Measurements from ENCODE around the gene FAM131C.

Gene FAM131C

DNA sequence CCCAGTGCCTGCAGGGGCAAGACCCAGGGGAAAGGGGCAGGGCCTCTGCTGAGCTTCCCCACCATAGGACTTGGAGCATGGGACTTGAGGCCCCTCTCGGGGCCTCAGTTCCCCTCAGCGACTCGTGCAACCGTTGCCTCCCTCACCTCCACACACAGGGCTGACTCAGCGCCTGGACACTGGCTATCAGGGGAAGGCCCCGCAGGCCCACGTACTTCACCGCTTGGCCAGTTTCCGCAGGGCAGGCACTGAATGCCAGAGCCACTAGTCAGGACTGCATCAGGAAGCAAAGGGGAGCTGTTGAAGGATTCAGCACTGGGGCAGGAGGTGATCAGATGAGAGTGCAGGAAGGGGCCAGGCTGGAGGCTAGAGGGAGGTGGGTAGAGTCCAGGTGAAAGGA is 15.5 kb upstream of the FAM131C start:
- TF ChIP-seq POLR2AphosphoS5 (IDR thresholded peaks at IDR 0.05; ENCODE audit: low read depth, low read length) (no peak), FOXP2 (optimal IDR thresholded peaks at IDR 0.05; ENCODE audit: borderline replicate concordance, extremely low read depth, extremely low read length, insufficient read depth) (no peak)
- TF ChIP-seq, protein P1, sequence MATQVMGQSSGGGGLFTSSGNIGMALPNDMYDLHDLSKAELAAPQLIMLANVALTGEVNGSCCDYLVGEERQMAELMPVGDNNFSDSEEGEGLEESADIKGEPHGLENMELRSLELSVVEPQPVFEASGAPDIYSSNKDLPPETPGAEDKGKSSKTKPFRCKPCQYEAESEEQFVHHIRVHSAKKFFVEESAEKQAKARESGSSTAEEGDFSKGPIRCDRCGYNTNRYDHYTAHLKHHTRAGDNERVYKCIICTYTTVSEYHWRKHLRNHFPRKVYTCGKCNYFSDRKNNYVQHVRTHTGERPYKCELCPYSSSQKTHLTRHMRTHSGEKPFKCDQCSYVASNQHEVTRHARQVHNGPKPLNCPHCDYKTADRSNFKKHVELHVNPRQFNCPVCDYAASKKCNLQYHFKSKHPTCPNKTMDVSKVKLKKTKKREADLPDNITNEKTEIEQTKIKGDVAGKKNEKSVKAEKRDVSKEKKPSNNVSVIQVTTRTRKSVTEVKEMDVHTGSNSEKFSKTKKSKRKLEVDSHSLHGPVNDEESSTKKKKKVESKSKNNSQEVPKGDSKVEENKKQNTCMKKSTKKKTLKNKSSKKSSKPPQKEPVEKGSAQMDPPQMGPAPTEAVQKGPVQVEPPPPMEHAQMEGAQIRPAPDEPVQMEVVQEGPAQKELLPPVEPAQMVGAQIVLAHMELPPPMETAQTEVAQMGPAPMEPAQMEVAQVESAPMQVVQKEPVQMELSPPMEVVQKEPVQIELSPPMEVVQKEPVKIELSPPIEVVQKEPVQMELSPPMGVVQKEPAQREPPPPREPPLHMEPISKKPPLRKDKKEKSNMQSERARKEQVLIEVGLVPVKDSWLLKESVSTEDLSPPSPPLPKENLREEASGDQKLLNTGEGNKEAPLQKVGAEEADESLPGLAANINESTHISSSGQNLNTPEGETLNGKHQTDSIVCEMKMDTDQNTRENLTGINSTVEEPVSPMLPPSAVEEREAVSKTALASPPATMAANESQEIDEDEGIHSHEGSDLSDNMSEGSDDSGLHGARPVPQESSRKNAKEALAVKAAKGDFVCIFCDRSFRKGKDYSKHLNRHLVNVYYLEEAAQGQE (IDR thresholded peaks at IDR 0.05; ENCODE audit: insufficient read depth in 1 of 2, low read depth in 2 of 2, low read length in 2 of 2) = no peak

DNA sequence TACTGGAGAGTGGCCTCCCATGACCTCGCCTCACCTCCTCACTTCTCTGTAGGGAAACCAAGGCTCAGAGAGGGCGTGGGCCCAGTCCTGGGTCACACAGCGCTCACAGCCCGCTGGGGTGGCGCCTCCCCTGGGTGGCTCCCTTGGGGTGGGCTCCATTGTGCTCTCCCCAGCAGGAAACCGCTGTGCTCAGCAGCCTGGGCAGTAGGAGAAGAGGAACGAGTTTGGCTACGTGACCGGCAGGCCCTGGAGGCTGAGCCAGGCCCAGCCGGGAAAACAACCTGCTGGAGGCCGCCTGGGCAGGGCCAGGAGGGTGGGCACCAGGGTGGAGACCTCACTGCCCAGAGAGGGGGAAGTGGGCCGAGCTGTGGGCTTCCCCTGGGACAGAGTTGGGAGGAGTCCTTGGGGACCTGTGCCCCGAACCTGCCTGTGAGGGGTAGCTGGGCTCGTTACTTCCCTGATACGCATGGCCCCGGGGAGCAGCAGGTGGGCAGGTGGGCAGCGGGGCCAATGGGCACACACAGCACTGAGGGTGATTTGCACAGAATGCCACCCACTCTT is 15.0 kb upstream of the FAM131C start:
- TF ChIP-seq SIN3A (IDR thresholded peaks at IDR 0.05; ENCODE audit: borderline replicate concordance, insufficient read depth, low read length) = no peak
- TF ChIP-seq, protein P1 (IDR thresholded peaks at IDR 0.05; ENCODE audit: insufficient read depth in 1 of 2, low read depth in 2 of 2, low read length in 2 of 2) = no peak
- no peak for TF ChIP-seq TAF1 (IDR thresholded peaks at IDR 0.05; ENCODE audit: borderline replicate concordance, insufficient read depth, low read length)
- TF ChIP-seq FOXP2 (optimal IDR thresholded peaks at IDR 0.05; ENCODE audit: borderline replicate concordance, extremely low read depth, extremely low read length, insufficient read depth) = no peak
- TF ChIP-seq POLR2AphosphoS5 (IDR thresholded peaks at IDR 0.05; ENCODE audit: low read depth, low read length) = no peak

DNA sequence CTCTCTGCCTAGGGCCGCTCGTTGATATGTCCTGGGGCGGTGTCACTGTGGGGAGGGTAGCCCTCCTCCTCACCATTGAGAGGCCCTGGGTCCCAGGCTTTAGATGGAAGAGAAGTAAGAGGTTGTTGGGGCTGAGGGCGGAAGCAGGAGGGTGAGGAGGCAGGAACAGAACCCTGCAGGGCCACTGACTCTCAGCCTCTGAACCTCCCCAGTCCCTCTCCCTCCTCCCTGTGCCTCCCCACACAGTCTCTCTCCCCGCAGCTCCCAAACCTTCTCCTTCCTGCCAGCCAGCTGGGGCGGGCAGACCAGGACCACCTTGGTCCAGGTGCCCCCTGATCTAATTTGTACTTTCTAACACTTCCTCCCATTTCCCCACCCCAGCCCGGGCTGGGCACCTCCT is 14.3 kb upstream of the FAM131C start:
- TF ChIP-seq, protein P1 (IDR thresholded peaks at IDR 0.05; ENCODE audit: insufficient read depth in 1 of 2, low read depth in 2 of 2, low read length in 2 of 2) = no peak
- TF ChIP-seq POLR2AphosphoS5 (IDR thresholded peaks at IDR 0.05; ENCODE audit: low read depth, low read length) = no peak
- TF ChIP-seq SIN3A (IDR thresholded peaks at IDR 0.05; ENCODE audit: borderline replicate concordance, insufficient read depth, low read length) = no peak
- no peak for TF ChIP-seq TAF1 (IDR thresholded peaks at IDR 0.05; ENCODE audit: borderline replicate concordance, insufficient read depth, low read length)
- TF ChIP-seq FOXP2 (optimal IDR thresholded peaks at IDR 0.05; ENCODE audit: borderline replicate concordance, extremely low read depth, extremely low read length, insufficient read depth) = no peak

DNA sequence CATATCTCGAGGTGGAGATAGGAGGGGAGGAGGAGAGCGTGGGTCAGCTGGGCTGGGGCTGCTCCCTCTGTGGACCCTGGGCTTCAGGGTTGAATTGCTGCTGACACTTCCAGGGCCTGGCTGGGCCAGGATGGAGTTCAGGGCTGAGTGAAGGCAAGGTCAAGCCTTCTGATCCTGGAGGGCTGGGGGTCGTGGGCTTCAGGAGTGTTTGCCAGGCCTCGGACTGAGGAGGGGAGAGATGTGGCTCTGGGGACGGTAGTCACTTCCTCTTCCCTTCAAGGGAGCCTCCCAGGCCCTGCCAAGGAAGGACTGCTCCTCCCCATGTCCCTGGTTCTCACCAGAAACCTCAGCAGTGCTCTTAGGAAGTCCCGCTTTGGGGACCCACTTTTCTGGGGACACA is 12.1 kb upstream of the FAM131C start:
- TF ChIP-seq, protein P1 (IDR thresholded peaks at IDR 0.05; ENCODE audit: insufficient read depth in 1 of 2, low read depth in 2 of 2, low read length in 2 of 2) = no peak
- TF ChIP-seq TAF1 (IDR thresholded peaks at IDR 0.05; ENCODE audit: borderline replicate concordance, insufficient read depth, low read length) = no peak
- no peak for TF ChIP-seq POLR2AphosphoS5 (IDR thresholded peaks at IDR 0.05; ENCODE audit: low read depth, low read length)
- TF ChIP-seq SIN3A (IDR thresholded peaks at IDR 0.05; ENCODE audit: borderline replicate concordance, insufficient read depth, low read length) = no peak
- TF ChIP-seq FOXP2 (optimal IDR thresholded peaks at IDR 0.05; ENCODE audit: borderline replicate concordance, extremely low read depth, extremely low read length, insufficient read depth) = no peak

DNA sequence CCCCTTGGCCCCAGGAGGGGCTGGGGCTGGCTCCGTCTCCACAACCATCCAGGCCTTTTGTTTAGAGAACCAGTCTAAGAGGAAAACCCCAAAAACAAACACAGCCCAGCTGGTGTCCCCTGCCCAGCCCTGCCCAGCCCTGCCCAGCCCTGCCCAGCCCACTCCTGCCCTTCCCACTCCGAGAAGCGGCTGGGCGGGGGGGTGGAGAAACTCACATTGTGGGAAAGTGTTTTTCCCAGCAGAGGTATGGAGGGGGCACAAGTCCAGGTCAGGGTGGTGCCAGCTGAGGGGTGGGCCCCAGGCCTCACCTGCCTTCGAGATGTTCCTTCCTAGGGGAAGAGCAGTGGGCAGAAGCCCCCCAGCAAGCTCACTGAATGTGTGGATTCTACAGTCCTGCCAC is 10.0 kb upstream of the FAM131C start:
- TF ChIP-seq SIN3A (IDR thresholded peaks at IDR 0.05; ENCODE audit: borderline replicate concordance, insufficient read depth, low read length) = no peak
- TF ChIP-seq TAF1 (IDR thresholded peaks at IDR 0.05; ENCODE audit: borderline replicate concordance, insufficient read depth, low read length) = no peak
- TF ChIP-seq, protein P1 (IDR thresholded peaks at IDR 0.05; ENCODE audit: insufficient read depth in 1 of 2, low read depth in 2 of 2, low read length in 2 of 2) = no peak
- TF ChIP-seq POLR2AphosphoS5 (IDR thresholded peaks at IDR 0.05; ENCODE audit: low read depth, low read length) = no peak
- TF ChIP-seq FOXP2 (optimal IDR thresholded peaks at IDR 0.05; ENCODE audit: borderline replicate concordance, extremely low read depth, extremely low read length, insufficient read depth) = no peak
